HG03280 (cell line): Measurements from ENCODE around the gene SPECC1.
"Not testable (repeated sequence)": the region's sequence is repeated elsewhere in the genome, so short reads cannot be mapped to it uniquely, and the experiment has no call there.

ENCODE experiments used
- ATAC-seq: cut with Tn5 transposase; IDR thresholded peaks from one replicate; pipeline ENCODE4 v1.9.1; 2021; ENCODE audit warnings: mild to moderate bottlenecking, moderate library complexity; ENCODE audit not compliant: unreplicated experiment

SPECC1 gene

GRCh38 chr17:20259668-20260067, 250.5 kb downstream of the SPECC1 start:
- no peak for ATAC-seq

- ATAC-seq: no peak
Measured at GRCh38 chr17:20260268-20260667, 251.1 kb downstream of the SPECC1 start.

- no peak for ATAC-seq
Measured at GRCh38 chr17:20262226-20263114, 253.3 kb downstream of the SPECC1 start.

- ATAC-seq: not testable (repeated sequence)
Measured at GRCh38 chr17:20263115-20263433, 253.9 kb downstream of the SPECC1 start.

- ATAC-seq: no peak
Measured at GRCh38 chr17:20263595-20263994, 254.4 kb downstream of the SPECC1 start.

- ATAC-seq: no peak
Measured at GRCh38 chr17:20264996-20265395, 255.8 kb downstream of the SPECC1 start.

GRCh38 chr17:20266806-20267458, 257.8 kb downstream of the SPECC1 start:
- no peak for ATAC-seq

GRCh38 chr17:20267459-20267842, 258.3 kb downstream of the SPECC1 start:
- no peak for ATAC-seq

GRCh38 chr17:20270369-20270768, 261.2 kb downstream of the SPECC1 start:
- ATAC-seq: no peak

GRCh38 chr17:20271011-20271610, 262.0 kb downstream of the SPECC1 start:
- ATAC-seq: no peak

- ATAC-seq: no peak
Measured at GRCh38 chr17:20273741-20274500, 264.8 kb downstream of the SPECC1 start.

- no peak for ATAC-seq
Measured at GRCh38 chr17:20275653-20276052, 266.5 kb downstream of the SPECC1 start.

GRCh38 chr17:20276421-20276820, 267.3 kb downstream of the SPECC1 start:
- no peak for ATAC-seq

- ATAC-seq: no peak
Measured at GRCh38 chr17:20278805-20279204, 269.6 kb downstream of the SPECC1 start.

GRCh38 chr17:20279631-20280030, 270.5 kb downstream of the SPECC1 start:
- no peak for ATAC-seq

GRCh38 chr17:20280051-20280450, 270.9 kb downstream of the SPECC1 start:
- no peak for ATAC-seq

GRCh38 chr17:20280851-20281250, 271.7 kb downstream of the SPECC1 start:
- no peak for ATAC-seq

- ATAC-seq: no peak
Measured at GRCh38 chr17:20281860-20282259, 272.7 kb downstream of the SPECC1 start.

- ATAC-seq: no peak
Measured at GRCh38 chr17:20282526-20283308, 273.6 kb downstream of the SPECC1 start.

GRCh38 chr17:20284022-20284421, 274.9 kb downstream of the SPECC1 start:
- ATAC-seq: no peak
